Ovary (tissue), 9 donors: ENCODE measurements around the gene SRD5A1. TPM values are rescaled to one million over a fixed set of nuclear protein-coding genes. Genes with fewer than 3 reads are reported as not detected.

Experiments
- DNase-seq, 5 donors: peaks; one replicate each; pipeline ENCODE4 v3.0.0-alpha.2; 2019 to 2020
- H3K27ac ChIP-seq, 2 donors: fragments of 200-600 bp; one replicate each; pipeline versions ENCODE4 v1.5.1 to v1.8.0; 2019 to 2022
- H3K27me3 ChIP-seq: fragments of 200-600 bp; one replicate; pipeline ENCODE4 v1.8.0; 2022
- H3K36me3 ChIP-seq: fragments of 200-600 bp; sonication (generic); one replicate; pipeline ENCODE4 v1.5.1; 2019
- H3K4me1 ChIP-seq: one replicate; pipeline ENCODE4 v1.8.1; 2013; ENCODE audit warnings: mild to moderate bottlenecking, moderate library complexity; ENCODE audit not compliant: insufficient read depth
- H3K4me3 ChIP-seq: fragments of 200-600 bp; sonication (generic); one replicate; pipeline ENCODE4 v1.5.1; 2017
- H3K9me3 ChIP-seq, 2 donors: fragments of 200-600 bp in 1 of 2; sonication (generic) in 1 of 2; one replicate each; pipeline versions ENCODE4 v1.5.1 to v1.8.1; 2013 to 2019; ENCODE audit warnings: mild to moderate bottlenecking in 1 of 2, moderate library complexity in 1 of 2
- EP300 ChIP-seq: sonication (generic); formaldehyde crosslinking; IDR thresholded peaks from one replicate; pipeline ENCODE4 v1.6.1; 2017; ENCODE audit warnings: antibody characterized with exemption
- POLR2A ChIP-seq: fragments of 450-650 bp; IDR thresholded peaks from one replicate; pipeline ENCODE4 v1.6.1; 2017; ENCODE audit warnings: antibody characterized with exemption, mild to moderate bottlenecking, moderate library complexity
- WGBS, 3 donors: extraction: QIAGEN DNeasy Blood & Tissue Kit in 1 of 3; methylation state at CpG; one replicate each; pipeline versions ENCODE4 v1.1.5 to v1.1.7; 2013 to 2017; 5-methylcytosine and 5-hydroxymethylcytosine counted together
- intact Hi-C, 4 donors: fragments of 100-400 bp; cut with DNase I; formaldehyde crosslinking; loops; one replicate each; pipeline versions ENCODE4 v1.11.0 to v1.15.1; 2022 to 2023
- polyA plus RNA-seq, 2 donors: library from polyadenylated mRNA; stranded (reverse); fragments of 200-250 nt in 1 of 2; fragments of 350-450 nt in 1 of 2; fragmentation: Illumina TruSeq in 1 of 2; extraction: RNeasy Lipid Tissue Mini Kit (QIAGEN cat#74804) in 1 of 2; gene quantifications; one replicate each; pipeline ENCODE4 v1.2.3, GENCODE V29; 2013 to 2014
- total RNA-seq, 7 donors: library from RNA; depleted of rRNA in 2 of 7; stranded (reverse); fragments of >200 nt in 2 of 7; fragmentation: NEBNext Ultra II Directional in 3 of 7; extraction: Animal tissue kit (Norgen Biotek cat#: 25700) in 3 of 7; gene quantifications; one replicate each; pipeline versions ENCODE4 v1.1.0 to v1.2.4, GENCODE V29; 2016 to 2023
- TF ChIP-seq, protein P1 (sequence below), 3 donors: fragments of 450-650 bp in 2 of 3; fragments of 200-600 bp in 1 of 3; IDR thresholded peaks; one replicate each; pipeline versions ENCODE4 v1.5.1 to v1.8.0; 2016 to 2022; ENCODE audit warnings: antibody characterized with exemption in 3 of 3, mild to moderate bottlenecking in 1 of 3
- donor health status: DM: no; HTN: no; CAD: no; lungs with moderate emphysema.
- donor health status: DM: no; HTN: no; CAD: no.
- donor health status: Bipolar disorder and iron deficiency.
- donor health status: DM: yes; HTN: yes; CAD: no.
- donor health status: DM: no; HTN: no; CAD: no.
- donor health status: DM: yes; HTN: yes; CAD: no.

Gene SRD5A1
- total and polyA plus RNA-seq, 9 donors, result 4.4 to 13.5 (median 9.4) TPM

DNA sequence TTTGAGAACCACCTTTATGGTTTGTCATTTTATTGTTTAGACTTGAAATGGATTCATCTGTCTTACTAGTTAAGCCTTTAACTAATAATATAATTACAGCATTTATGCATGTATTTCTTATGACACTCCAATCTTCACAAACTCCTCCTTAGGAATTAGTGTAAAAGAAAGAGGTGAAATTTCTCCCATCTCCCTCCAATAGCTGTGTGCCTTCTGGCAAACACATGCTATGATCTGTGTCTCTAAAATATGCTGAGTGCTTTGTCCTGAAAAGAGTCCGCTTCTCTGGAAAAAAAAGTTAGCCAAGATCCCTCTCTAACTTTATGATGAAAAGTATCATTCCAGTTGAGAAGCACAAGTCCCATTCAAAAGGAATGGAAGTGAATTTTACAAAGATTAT, 66.1 kb downstream of the SRD5A1 start:
- DNase-seq, result no peak
- Histone ChIP-seq H3K27me3 (no peaks in the 10 kb centered on the region), H3K9me3 (no peaks in the 10 kb centered on the region), H3K27ac (no peak overlapping the region), H3K36me3 (no peaks in the 10 kb centered on the region), H3K4me3 (no peak overlapping the region), H3K4me1 (no peaks in the 10 kb centered on the region)
- intact Hi-C loops, result no loop called here
- TF ChIP-seq, protein P1, sequence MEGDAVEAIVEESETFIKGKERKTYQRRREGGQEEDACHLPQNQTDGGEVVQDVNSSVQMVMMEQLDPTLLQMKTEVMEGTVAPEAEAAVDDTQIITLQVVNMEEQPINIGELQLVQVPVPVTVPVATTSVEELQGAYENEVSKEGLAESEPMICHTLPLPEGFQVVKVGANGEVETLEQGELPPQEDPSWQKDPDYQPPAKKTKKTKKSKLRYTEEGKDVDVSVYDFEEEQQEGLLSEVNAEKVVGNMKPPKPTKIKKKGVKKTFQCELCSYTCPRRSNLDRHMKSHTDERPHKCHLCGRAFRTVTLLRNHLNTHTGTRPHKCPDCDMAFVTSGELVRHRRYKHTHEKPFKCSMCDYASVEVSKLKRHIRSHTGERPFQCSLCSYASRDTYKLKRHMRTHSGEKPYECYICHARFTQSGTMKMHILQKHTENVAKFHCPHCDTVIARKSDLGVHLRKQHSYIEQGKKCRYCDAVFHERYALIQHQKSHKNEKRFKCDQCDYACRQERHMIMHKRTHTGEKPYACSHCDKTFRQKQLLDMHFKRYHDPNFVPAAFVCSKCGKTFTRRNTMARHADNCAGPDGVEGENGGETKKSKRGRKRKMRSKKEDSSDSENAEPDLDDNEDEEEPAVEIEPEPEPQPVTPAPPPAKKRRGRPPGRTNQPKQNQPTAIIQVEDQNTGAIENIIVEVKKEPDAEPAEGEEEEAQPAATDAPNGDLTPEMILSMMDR (IDR thresholded peaks at IDR 0.05), result no peak
- no peak for TF ChIP-seq EP300
- WGBS, 3 donors, result 36 to 61% (median 59%) methylated on average over 1 of the region's 1 CpG

DNA sequence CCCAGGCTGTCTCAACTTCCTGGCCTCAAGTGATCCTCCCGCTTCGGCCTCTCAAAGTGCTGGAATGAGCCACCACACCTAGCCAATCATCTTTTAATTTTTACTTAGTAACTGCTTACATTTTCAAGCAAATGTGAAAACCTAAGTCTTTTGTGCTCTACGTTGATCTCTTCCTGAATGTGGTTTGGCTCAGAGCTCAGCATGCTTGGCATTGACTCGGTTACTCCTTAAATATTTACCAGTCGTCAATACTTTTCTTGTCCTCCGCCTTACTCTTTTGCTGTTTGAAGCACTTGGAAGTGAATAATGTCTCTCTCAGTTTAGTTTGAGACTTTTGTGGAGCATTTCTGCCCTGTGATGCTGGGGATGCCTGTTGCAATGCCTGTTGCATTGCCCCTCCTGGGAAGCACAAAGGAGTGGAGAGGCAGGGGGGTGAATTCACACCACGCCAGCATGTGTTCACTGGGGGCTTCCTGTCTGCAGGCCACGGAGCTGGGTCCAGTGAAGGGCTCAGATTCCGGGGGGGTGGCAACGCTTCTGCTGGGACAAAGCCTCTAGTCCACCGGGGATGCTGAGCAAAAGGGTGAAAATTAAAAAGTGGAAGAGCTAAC, 66.9 kb downstream of the SRD5A1 start:
- intact Hi-C loops, result loop anchor here in 1 of 4 donors (10.0 kb wide), 1 partner anchor 65 kb away; the partner anchor contains the start of genes NSUN2 and SRD5A1
- no peaks in the 10 kb centered on the region for H3K9me3 ChIP-seq
- H3K27ac ChIP-seq, result no peak overlapping the region
- H3K4me1 ChIP-seq, result peaks cover 6% of the 10 kb centered on the region
- no peaks in the 10 kb centered on the region for H3K27me3 ChIP-seq
- H3K36me3 ChIP-seq, result no peaks in the 10 kb centered on the region
- no peak for DNase-seq
- H3K4me3 ChIP-seq, result no peak overlapping the region
- 28 to 32% (median 29%) methylated on average over 11 of the region's 11 CpGs for WGBS, 3 donors
- TF ChIP-seq EP300 (no peak), POLR2A (no peak)
- TF ChIP-seq, protein P1 (IDR thresholded peaks at IDR 0.05), result no peak

DNA sequence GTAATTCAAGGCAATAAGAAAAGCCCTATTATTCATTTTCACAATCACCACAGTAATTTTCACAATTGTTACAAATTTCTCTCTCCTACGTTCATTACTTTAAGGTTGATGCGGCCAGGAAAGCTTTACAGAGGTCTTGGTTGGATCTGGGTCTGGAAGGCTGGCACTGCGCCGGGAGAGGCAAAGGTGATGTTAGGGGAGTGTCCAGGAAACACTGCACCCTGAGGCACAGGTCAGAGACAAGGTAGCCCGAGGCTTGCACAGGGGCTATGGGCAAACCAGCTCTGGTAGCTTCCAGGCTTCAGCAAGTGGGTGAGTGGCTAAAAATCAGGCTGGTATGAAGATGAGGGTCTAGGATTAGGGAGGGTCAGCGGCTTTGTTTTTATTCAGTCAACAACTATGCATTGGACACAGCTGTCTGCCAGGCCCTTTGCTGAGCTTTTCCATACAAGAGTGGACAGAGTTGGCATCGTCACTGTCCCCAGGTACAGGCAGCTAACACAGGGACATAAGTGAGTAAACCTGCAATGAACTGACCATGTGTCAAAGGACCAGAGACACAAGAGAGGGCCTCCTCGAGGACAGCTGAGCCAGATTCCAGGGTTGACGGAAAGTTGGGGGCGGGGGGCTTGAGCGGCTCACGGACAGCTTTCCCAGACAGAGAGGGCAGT, 67.6 kb downstream of the SRD5A1 start:
- 71 to 78% (median 77%) methylated on average over 12 of the region's 12 CpGs for WGBS, 3 donors
- TF ChIP-seq POLR2A (no peak), EP300 (no peak)
- TF ChIP-seq, protein P1 (IDR thresholded peaks at IDR 0.05), result no peak
- Histone ChIP-seq H3K4me1 (peaks cover 6% of the 10 kb centered on the region), H3K36me3 (no peaks in the 10 kb centered on the region), H3K27me3 (no peaks in the 10 kb centered on the region), H3K4me3 (no peak overlapping the region), H3K9me3 (no peaks in the 10 kb centered on the region), H3K27ac (no peak overlapping the region)
- intact Hi-C loops, result loop anchor here in 1 of 4 donors (10.0 kb wide), 1 partner anchor 66 kb away; the partner anchor contains the start of genes NSUN2 and SRD5A1
- DNase-seq, result no peak

- intact Hi-C loops, result loop anchor here in 1 of 4 donors (10.0 kb wide), 1 partner anchor 67 kb away; the partner anchor contains the start of genes NSUN2 and SRD5A1
- H3K27me3 ChIP-seq, result no peaks in the 10 kb centered on the region
- no peaks in the 10 kb centered on the region for H3K36me3 ChIP-seq
- no peak for DNase-seq
- H3K27ac ChIP-seq, result no peak overlapping the region
- WGBS, 3 donors, result 85 to 89% (median 86%) methylated on average over 12 of the region's 12 CpGs
- no peak overlapping the region for H3K4me3 ChIP-seq
- no peaks in the 10 kb centered on the region for H3K9me3 ChIP-seq
- TF ChIP-seq, protein P1 (IDR thresholded peaks at IDR 0.05), result no peak
- no peak for TF ChIP-seq POLR2A
- no peak for TF ChIP-seq EP300
- peaks cover 6% of the 10 kb centered on the region for H3K4me1 ChIP-seq
Measured at GRCh38 chr5:6701491-6701890, 68.3 kb downstream of the SRD5A1 start.
